ENCODE data around the gene ERAP2. TPM values are rescaled to one million over a fixed set of nuclear protein-coding genes. Genes with fewer than 3 reads are reported as not detected.

Gene ERAP2
- total RNA-seq, 4 donors from 2014 or later: 8.0 to 12.0 (median 10.0) TPM

GRCh38 chr5:96870094-96871026, 5.9 kb upstream of the ERAP2 start:
- 79 to 84% methylated on average over 3 to 4 of the region's 4 CpGs for WGBS, 2 donors (ENCODE audit: low coverage in 1 of 2)
- Histone ChIP-seq H3K27me3 (no peaks in the 10 kb centered on the region), H3K9me3 (no peaks in the 10 kb centered on the region), H3K36me3 (no peaks in the 10 kb centered on the region), H3K4me3 (no peak overlapping the region), H3K4me1 (peaks cover 0 to 2% (median 0%) of the 10 kb centered on the region in 3 donors), H3K27ac (no peak overlapping the region)
- TF ChIP-seq CTCF (IDR thresholded peaks at IDR 0.05) (no peak), POLR2AphosphoS5 (IDR thresholded peaks at IDR 0.05) (no peak), POLR2A (IDR thresholded peaks at IDR 0.05) (no peak), EP300 (IDR thresholded peaks at IDR 0.05) (no peak)
- ATAC-seq: no peak

GRCh38 chr5:96871027-96871399, 5.3 kb upstream of the ERAP2 start:
- WGBS, 2 donors (ENCODE audit: low coverage in 1 of 2): no CpG with 5 or more reads among the region's 2 CpGs
- Histone ChIP-seq H3K4me3 (no peak overlapping the region), H3K9me3 (no peaks in the 10 kb centered on the region), H3K27ac (no peak overlapping the region), H3K36me3 (no peaks in the 10 kb centered on the region), H3K4me1 (peaks cover 0 to 8% (median 0%) of the 10 kb centered on the region in 3 donors), H3K27me3 (no peaks in the 10 kb centered on the region)
- TF ChIP-seq POLR2AphosphoS5 (IDR thresholded peaks at IDR 0.05) (no peak), EP300 (IDR thresholded peaks at IDR 0.05) (no peak), CTCF (IDR thresholded peaks at IDR 0.05) (no peak)
- no peak for ATAC-seq

- H3K9me3 ChIP-seq: no peaks in the 10 kb centered on the region
- H3K4me3 ChIP-seq: no peak overlapping the region
- ATAC-seq: no peak
- no peaks in the 10 kb centered on the region for H3K27me3 ChIP-seq
- 67 to 89% methylated on average over 1 of the region's 1 CpG for WGBS, 2 donors (ENCODE audit: low coverage in 1 of 2)
- peaks cover 0 to 9% (median 0%) of the 10 kb centered on the region in 3 donors for H3K4me1 ChIP-seq
- H3K36me3 ChIP-seq: no peaks in the 10 kb centered on the region
- H3K27ac ChIP-seq: no peak overlapping the region
- TF ChIP-seq POLR2A (IDR thresholded peaks at IDR 0.05): no peak
- no peak for TF ChIP-seq POLR2AphosphoS5 (IDR thresholded peaks at IDR 0.05)
- TF ChIP-seq CTCF (IDR thresholded peaks at IDR 0.05): no peak
- no peak for TF ChIP-seq EP300 (IDR thresholded peaks at IDR 0.05)
Measured at GRCh38 chr5:96871686-96872085, 4.6 kb upstream of the ERAP2 start.

GRCh38 chr5:96873449-96873848, 2.9 kb upstream of the ERAP2 start:
- Histone ChIP-seq H3K4me3 (no peak overlapping the region), H3K4me1 (peaks cover 0 to 17% (median 0%) of the 10 kb centered on the region in 3 donors), H3K36me3 (no peaks in the 10 kb centered on the region), H3K9me3 (no peaks in the 10 kb centered on the region), H3K27ac (no peak overlapping the region), H3K27me3 (no peaks in the 10 kb centered on the region)
- ATAC-seq: no peak
- no peak for TF ChIP-seq POLR2AphosphoS5 (IDR thresholded peaks at IDR 0.05)
- no peak for TF ChIP-seq POLR2A (IDR thresholded peaks at IDR 0.05)
- TF ChIP-seq CTCF (IDR thresholded peaks at IDR 0.05): no peak
- no peak for TF ChIP-seq EP300 (IDR thresholded peaks at IDR 0.05)

- Histone ChIP-seq H3K36me3 (peaks cover 0 to 2% of the 10 kb centered on the region in 2 donors), H3K27me3 (no peaks in the 10 kb centered on the region), H3K4me1 (peaks cover 0 to 17% (median 0%) of the 10 kb centered on the region in 3 donors), H3K4me3 (no peak overlapping the region), H3K27ac (no peak overlapping the region), H3K9me3 (no peaks in the 10 kb centered on the region)
- no peak for ATAC-seq
- WGBS, 2 donors (ENCODE audit: low coverage in 1 of 2): 100% methylated on average over 1 of the region's 2 CpGs; no CpG with 5 or more reads in 1 of the 2 donors
- no peak for TF ChIP-seq CTCF (IDR thresholded peaks at IDR 0.05)
- no peak for TF ChIP-seq POLR2AphosphoS5 (IDR thresholded peaks at IDR 0.05)
- no peak for TF ChIP-seq EP300 (IDR thresholded peaks at IDR 0.05)
Measured at GRCh38 chr5:96874631-96875030, 1.7 kb upstream of the ERAP2 start.
